Heart right ventricle (tissue), 16 donors: ENCODE results near the gene KLF3. TPM values are rescaled to one million over a fixed set of nuclear protein-coding genes. Genes with fewer than 3 reads are reported as not detected.

Experiments
- ATAC-seq, 8 donors: fragments of 200-7000 bp; cut with Tn5 transposase; one replicate each; pipeline ENCODE4 v1.9.1; 2020; ENCODE audit warnings: mild to moderate bottlenecking in 8 of 8, moderate library complexity in 8 of 8, moderate number of reproducible peaks in 1 of 8
- DNase-seq, 2 donors: peaks; one replicate each; pipeline ENCODE4 v3.0.0-alpha.2; 2020
- H3K27ac ChIP-seq, 10 donors: fragments of 200-600 bp; sonication (generic) in 2 of 10; one replicate each; pipeline versions ENCODE4 v1.5.0 to v1.8.0; 2020 to 2022; ENCODE audit warnings: mild to moderate bottlenecking in 3 of 10
- H3K27me3 ChIP-seq, 7 donors: fragments of 200-600 bp; one replicate each; pipeline ENCODE4 v1.8.0; 2021 to 2022; ENCODE audit warnings: mild to moderate bottlenecking in 2 of 7
- H3K36me3 ChIP-seq, 9 donors: fragments of 200-600 bp; sonication (generic) in 1 of 9; one replicate each; pipeline versions ENCODE4 v1.5.0 to v1.8.0; 2020 to 2022; ENCODE audit warnings: mild to moderate bottlenecking in 2 of 9
- H3K4me1 ChIP-seq, 9 donors: fragments of 200-600 bp; sonication (generic) in 1 of 9; one replicate each; pipeline versions ENCODE4 v1.5.0 to v1.8.0; 2020 to 2022; ENCODE audit warnings: mild to moderate bottlenecking in 4 of 9
- H3K4me3 ChIP-seq, 10 donors: fragments of 200-600 bp; sonication (generic) in 2 of 10; one replicate each; pipeline versions ENCODE4 v1.5.0 to v1.8.0; 2020 to 2022; ENCODE audit warnings: mild to moderate bottlenecking in 7 of 10, moderate library complexity in 2 of 10
- H3K9me3 ChIP-seq, 11 donors: fragments of 200-600 bp in 10 of 11; sonication (generic) in 2 of 11; one replicate each; pipeline versions ENCODE4 v1.5.0 to v1.8.0; 2013 to 2022; ENCODE audit warnings: mild to moderate bottlenecking in 2 of 11, control low read depth in 1 of 11, moderate library complexity in 1 of 11
- CTCF ChIP-seq, 9 donors: fragments of 200-600 bp; sonication (generic) in 2 of 9; IDR thresholded peaks; one replicate each; pipeline versions ENCODE4 v1.5.0 to v1.8.0; 2021 to 2022; ENCODE audit warnings: antibody characterized with exemption in 9 of 9, mild to moderate bottlenecking in 5 of 9, moderate library complexity in 1 of 9
- WGBS, 2 donors: extraction: QIAGEN DNeasy Blood & Tissue Kit; methylation state at CpG; one replicate each; pipeline ENCODE4 v1.1.7; 2013; ENCODE audit warnings: inconsistent platforms in 1 of 2; 5-methylcytosine and 5-hydroxymethylcytosine counted together
- intact Hi-C, 10 donors: fragments of 100-400 bp; cut with DNase I; formaldehyde crosslinking; loops; one replicate each; pipeline versions ENCODE4 v1.11.1 to v1.14.2; 2022
- long read RNA-seq, 3 donors: library from polyadenylated mRNA; unstranded; transcript quantifications; one replicate each; pipeline ENCODE4 v2.0.0, GENCODE V29; 2020 to 2021
- polyA plus RNA-seq, 2 donors: library from polyadenylated mRNA; stranded (reverse); fragments of 200-250 nt; gene quantifications; one replicate each; pipeline ENCODE4 v1.2.3, GENCODE V29; 2013
- total RNA-seq, 10 donors: library from RNA; stranded (reverse); fragmentation: NEBNext Ultra II Directional in 3 of 10; extraction: Animal tissue kit (Norgen Biotek cat#: 25700) in 3 of 10; gene quantifications; one replicate each; pipeline versions ENCODE4 v1.2.1 to v1.2.4, GENCODE V29; 2021 to 2023
- donor health status: Arrhythmogenic right ventricular cardiomyopathy.
- donor health status: ischemic (EF 13 %, LVEDD 7.1; RV severe dilation, severe dysfunction).
- donor health status: healthy with polysubstance abuse.
- donor health status: DM: no; HTN: yes; CAD: no.
- donor health status: DM: no; HTN: no; CAD: no.
- donor health status: ischemic (EF 25% LVEDD 6.9; RV normal size, moderate dysfunction).
- donor health status: ischemic (EF 25% LVEDD 5.7; RV mildly dilated, moderate dysfunction).
- donor health status: healthy.
- donor health status: DM: yes; HTN: yes; CAD: no.
- donor health status: Ischemic cardiomyopathy.
- donor health status: ischemic (EF 35%, LVEDD 5.7; RV mildly dilated, moderate dysfunction).
- donor health status: nonischemic (EF 11% LVEDD 7.7; RV severe dilation, severe dysfunction).
- donor health status: DM: yes; HTN: yes; CAD: no.
- donor health status: PGD.
- donor health status: ischemic (EF 29% LVEDD 5.4; RV normal size, mild dysfunction).
- donor health status: nonischemic (EF 23%, LVEDD 6.1; RV moderate dilation, normal function).

The KLF3 gene
- total RNA-seq: 10 to 100 TPM; 14.1 to 25.1 (median 20.0) TPM
- polyA plus RNA-seq: 10 to 100 TPM in 1 of 2 donors, 1 to 10 TPM in 1; 9.9 to 11.4 TPM
- long read RNA-seq, donor 1, full-length matches to known transcripts: 16 of 34 reads
- long read RNA-seq, donor 1, partial matches to known transcripts: 17 of 34 reads
- long read RNA-seq, donor 1, other reads (novel, unspliced or antisense): 1 of 34 reads
- long read RNA-seq, donor 2, full-length matches to known transcripts: 12 of 24 reads
- long read RNA-seq, donor 2, partial matches to known transcripts: 11 of 24 reads
- long read RNA-seq, donor 2, other reads (novel, unspliced or antisense): 1 of 24 reads
- long read RNA-seq, donor 3, partial matches to known transcripts: 13 of 13 reads
- long read RNA-seq, donor 3, other reads (novel, unspliced or antisense): 0 of 13 reads

GRCh38 chr4:38663801-38664705 is at the start of gene KLF3:
TSS of gene KLF3 (plus strand) at chr4:38664199. CDS start at chr4:38680626, 16,427 bp downstream.
- H3K27me3 ChIP-seq: no peaks in the 10 kb centered on the region
- TF ChIP-seq CTCF (IDR thresholded peaks at IDR 0.05): no peak
- intact Hi-C loops: loop anchor here in 2 of 10 donors (2.0 kb wide), 1 partner anchor 345 kb away; no protein-coding TSS in a partner anchor
- H3K27ac ChIP-seq: peak within 1 kb of the TSS; percentile 99 to 100 (median 100)
- peak within 1 kb of the TSS; percentile 72 to 94 (median 90) for H3K4me3 ChIP-seq
- peak; percentile 82 to 94 (median 86) for ATAC-seq
- H3K36me3 ChIP-seq: no peaks in the 10 kb centered on the region
- H3K4me1 ChIP-seq: peaks cover under 1 to 57% (median 45%) of the 10 kb centered on the region in 9 donors
- WGBS, 2 donors: 1% methylated on average over 75 to 107 of the region's 110 CpGs
- no peaks in the 10 kb centered on the region for H3K9me3 ChIP-seq
- DNase-seq: peak; percentile 93 to 97

DNA sequence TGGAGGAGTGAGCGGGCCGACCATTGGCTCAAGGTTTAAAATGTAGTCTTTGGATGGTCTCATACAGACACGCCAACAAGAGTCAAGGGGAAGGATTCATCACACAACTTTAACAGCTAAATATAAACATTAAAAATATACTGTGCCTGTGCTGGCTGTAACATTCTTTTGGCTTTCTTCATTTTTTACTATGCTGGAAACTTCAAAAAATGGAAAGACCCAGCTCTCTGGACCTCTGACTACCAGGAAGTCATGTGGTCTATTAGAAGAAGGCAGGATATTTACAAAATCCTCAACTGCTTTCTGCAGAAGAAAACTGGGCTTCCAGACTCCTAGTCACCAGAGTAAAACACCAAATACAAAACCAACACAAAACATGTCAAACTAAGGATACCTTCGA is 49.8 kb upstream of the KLF3 start:
- H3K4me3 ChIP-seq: no peak overlapping the region
- DNase-seq (no peak), ATAC-seq (no peak)
- H3K27me3 ChIP-seq: no peaks in the 10 kb centered on the region
- peak overlapping the region in 1 of 10 donors; percentile 39 for H3K27ac ChIP-seq
- no peaks in the 10 kb centered on the region for H3K36me3 ChIP-seq
- intact Hi-C loops: no loop called here
- H3K9me3 ChIP-seq: no peaks in the 10 kb centered on the region
- WGBS, 2 donors: 94 to 96% methylated on average over 4 of the region's 4 CpGs
- peaks cover 0 to 67% (median 5%) of the 10 kb centered on the region in 9 donors for H3K4me1 ChIP-seq
- no peak for TF ChIP-seq CTCF (IDR thresholded peaks at IDR 0.05)

DNA sequence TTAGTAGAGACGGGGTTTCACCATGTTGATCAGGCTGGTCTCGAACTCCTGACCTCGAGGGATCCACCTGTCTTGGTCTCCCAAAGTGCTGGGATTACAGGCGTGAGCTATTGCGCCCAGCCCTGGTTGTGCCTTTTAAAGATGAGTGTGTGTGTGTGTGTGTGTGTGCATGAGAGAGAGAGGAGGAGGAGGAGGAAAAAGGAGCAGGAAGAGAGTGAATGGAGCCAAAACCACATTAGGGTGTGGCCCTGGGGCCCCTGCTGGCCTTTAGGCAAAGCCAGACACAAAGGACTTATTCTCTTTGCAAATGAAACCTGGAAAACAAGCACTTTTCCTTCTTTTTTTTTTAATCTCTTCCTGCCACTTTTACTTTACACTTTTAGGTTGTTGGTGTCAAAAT is 48.2 kb upstream of the KLF3 start:
- Histone ChIP-seq H3K27ac (no peak overlapping the region), H3K4me1 (peaks cover 0 to 62% (median 5%) of the 10 kb centered on the region in 9 donors), H3K4me3 (no peak overlapping the region), H3K36me3 (no peaks in the 10 kb centered on the region), H3K27me3 (no peaks in the 10 kb centered on the region), H3K9me3 (no peaks in the 10 kb centered on the region)
- ATAC-seq (no peak), DNase-seq (no peak)
- intact Hi-C loops: no loop called here
- TF ChIP-seq CTCF (IDR thresholded peaks at IDR 0.05): no peak
- 94% methylated on average over 5 of the region's 5 CpGs for WGBS, 2 donors

- H3K4me1 ChIP-seq: peaks cover 0 to 41% (median 4%) of the 10 kb centered on the region in 9 donors
- H3K4me3 ChIP-seq: no peak overlapping the region
- DNase-seq (no peak), ATAC-seq (no peak)
- WGBS, 2 donors: 95 to 97% methylated on average over 3 of the region's 3 CpGs
- no peak for TF ChIP-seq CTCF (IDR thresholded peaks at IDR 0.05)
- intact Hi-C loops: no loop called here
- no peaks in the 10 kb centered on the region for H3K9me3 ChIP-seq
- H3K36me3 ChIP-seq: no peaks in the 10 kb centered on the region
- no peaks in the 10 kb centered on the region for H3K27me3 ChIP-seq
- H3K27ac ChIP-seq: no peak overlapping the region
Measured at GRCh38 chr4:38618505-38618904, 45.5 kb upstream of the KLF3 start.
